HG03520 (cell line): ENCODE measurements around the gene KRTAP23-1.

Source experiments
- ATAC-seq: cut with Tn5 transposase; IDR thresholded peaks from one replicate; pipeline ENCODE4 v1.9.1; 2021; ENCODE audit warnings: mild to moderate bottlenecking, moderate library complexity; ENCODE audit not compliant: unreplicated experiment

The KRTAP23-1 gene, protein sequence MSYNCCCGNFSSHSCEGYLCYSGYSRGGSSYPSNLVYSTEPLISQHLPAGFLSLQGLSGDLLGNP

GRCh38 chr21:30348506-30348905 is at the start of gene KRTAP23-1:
Gene KRTAP23-1 (minus strand): TSS chr21:30348606. CDS start chr21:30348606, 0 bp downstream.
- no peak for ATAC-seq

GRCh38 chr21:30395731-30396130 is 47.3 kb upstream of the KRTAP23-1 start, which contains the start of gene KRTAP13-1:
Gene KRTAP13-1 (plus strand): TSS chr21:30396031. CDS start chr21:30396087, 56 bp downstream.
- ATAC-seq, result no peak

DNA sequence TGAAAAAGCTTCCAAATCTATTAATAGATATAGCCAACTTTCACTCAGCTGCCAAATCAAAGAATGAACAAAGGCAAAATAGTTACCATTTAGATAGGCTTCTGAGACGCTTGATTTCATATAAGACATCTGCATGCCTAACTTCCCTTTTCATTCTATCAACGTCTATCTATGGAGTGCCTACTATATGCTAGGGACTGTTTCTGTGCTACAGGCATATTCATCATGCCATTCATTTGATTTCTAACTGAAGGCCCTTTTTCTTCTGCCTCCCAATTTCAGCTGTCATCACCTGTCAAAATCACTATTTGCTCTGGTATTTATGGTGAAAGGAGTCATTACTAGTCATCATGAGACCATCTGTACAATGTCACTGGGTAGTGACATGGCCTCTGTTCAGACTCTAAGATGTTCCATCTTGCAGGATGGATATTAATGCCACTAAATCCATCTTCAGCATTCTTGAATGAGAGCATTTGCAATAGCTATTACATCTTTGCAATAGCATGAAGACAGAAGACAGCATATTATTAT is 43.2 kb upstream of the KRTAP23-1 start:
- ATAC-seq, result no peak

GRCh38 chr21:30382201-30382600 is 33.8 kb upstream of the KRTAP23-1 start:
- no peak for ATAC-seq

- no peak for ATAC-seq
Observed at GRCh38 chr21:30372139-30372770, 23.8 kb upstream of the KRTAP23-1 start, which contains the start of gene KRTAP13-2. Gene KRTAP13-2 (minus strand): TSS chr21:30372271. CDS start chr21:30372213, 58 bp downstream.

DNA sequence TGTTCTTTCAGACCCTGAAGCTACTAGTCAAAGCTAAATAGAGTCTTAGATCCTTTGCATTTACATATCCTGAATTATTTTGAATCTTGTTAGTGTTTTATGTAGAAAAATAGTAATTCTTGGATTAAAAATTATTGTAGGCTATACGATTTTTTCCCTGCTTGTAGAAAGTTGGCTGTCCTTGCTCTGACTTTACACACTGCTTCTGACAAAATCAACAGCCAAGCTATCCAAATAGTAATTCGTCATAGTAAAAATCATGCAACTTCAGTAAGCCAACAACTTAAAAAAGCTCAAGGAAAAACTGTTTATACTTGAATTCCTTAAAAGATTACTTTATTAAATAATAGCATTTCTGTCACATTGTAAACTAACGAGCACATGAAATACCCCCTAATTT is 7.5 kb upstream of the KRTAP23-1 start:
- no peak for ATAC-seq

DNA sequence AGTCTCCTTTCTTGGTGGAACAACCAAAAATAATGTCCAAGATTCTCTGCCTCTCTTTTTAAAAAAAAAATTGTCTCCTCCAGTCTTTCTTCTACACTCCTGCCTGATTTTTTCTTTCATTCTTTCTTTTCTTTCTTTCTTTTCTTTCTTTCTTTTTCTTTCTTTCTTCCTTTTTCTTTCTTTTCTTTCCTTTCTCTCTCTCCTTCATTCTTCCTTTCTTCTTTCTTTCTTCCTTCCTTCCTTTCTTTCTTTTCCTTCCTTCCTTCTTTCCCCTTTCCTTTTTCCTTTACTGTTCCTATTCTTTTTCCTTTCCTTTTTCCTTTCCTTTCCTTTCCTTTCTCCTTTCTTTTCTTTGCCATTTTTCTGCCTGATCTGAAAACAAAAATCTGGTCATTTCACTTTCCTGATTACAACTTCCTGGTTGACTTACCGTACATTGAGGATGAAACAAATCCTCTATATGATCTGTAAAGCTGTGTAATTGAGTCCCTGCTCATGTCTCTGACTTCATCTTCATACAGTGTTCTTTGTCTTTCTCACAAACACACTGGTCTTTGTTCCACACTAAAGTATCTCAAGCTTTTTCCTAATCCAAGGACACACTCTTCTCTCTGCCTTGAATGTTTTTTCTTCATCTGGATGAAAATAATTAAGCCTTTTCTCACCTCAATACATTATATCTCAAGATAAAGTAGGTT is 6.1 kb upstream of the KRTAP23-1 start:
- ATAC-seq, result no peak

DNA sequence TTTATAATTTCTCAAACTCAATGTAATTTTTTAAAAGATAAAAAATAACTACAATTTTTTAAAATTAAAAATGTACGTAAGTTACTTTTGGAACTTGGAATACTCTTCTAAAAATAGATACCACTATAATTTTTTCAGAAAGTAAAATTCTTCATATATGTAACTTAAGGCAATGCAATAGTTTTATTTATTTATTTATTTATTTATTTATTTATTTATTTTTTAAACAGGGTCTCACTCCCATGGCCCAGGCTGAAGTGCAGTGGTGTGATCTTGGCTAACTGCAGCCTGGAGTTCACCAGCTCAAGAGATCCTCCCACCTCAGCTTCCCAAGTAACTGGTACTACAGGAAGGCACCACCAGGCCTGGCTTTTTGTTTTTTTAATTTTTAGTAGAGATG is 3.1 kb upstream of the KRTAP23-1 start:
- ATAC-seq, result no peak

GRCh38 chr21:30349572-30349971 is 1.2 kb upstream of the KRTAP23-1 start:
- ATAC-seq, result no peak

- no peak for ATAC-seq
Observed at GRCh38 chr21:30345014-30345413, 3.4 kb downstream of the KRTAP23-1 start.

DNA sequence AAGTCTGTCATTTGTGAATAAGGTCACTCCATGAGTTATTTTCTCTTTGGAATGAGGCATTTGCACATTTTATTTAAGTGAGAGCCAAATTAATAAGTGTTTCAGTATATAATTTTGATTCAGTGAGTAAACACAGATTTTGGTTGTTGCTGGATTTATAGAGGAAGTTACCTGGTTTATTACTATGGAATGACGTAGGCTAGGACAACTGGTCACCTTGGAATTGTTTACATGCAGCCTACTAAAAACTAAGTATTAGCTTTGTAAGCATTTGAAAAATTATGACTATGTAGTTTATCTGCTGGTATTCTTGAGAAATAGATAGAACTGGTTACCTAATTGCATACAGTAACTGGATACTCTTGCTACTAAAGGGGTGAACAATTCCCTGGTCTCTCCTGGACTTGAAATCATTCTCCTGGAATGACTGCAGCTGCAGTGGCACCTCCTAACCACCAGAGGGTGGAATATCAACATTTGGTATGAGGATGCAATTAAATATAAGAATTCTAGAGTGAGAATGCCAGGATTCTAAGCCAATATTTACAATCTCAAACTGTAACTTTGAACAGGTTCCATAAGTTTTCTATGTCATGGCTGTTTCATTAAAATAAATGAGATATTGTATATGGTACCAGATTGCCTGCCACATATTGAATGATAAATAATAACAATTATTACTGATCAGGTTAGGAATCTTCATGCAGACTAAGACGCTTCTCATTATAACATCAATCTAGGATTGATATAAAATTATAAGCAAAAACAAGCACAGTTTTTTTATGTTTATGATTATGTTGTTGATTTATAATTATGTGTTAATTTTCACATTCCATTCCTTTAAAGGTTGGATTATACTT is 7.5 kb downstream of the KRTAP23-1 start:
- ATAC-seq, result no peak

GRCh38 chr21:30338717-30339116 is 9.7 kb downstream of the KRTAP23-1 start:
- ATAC-seq, result no peak

DNA sequence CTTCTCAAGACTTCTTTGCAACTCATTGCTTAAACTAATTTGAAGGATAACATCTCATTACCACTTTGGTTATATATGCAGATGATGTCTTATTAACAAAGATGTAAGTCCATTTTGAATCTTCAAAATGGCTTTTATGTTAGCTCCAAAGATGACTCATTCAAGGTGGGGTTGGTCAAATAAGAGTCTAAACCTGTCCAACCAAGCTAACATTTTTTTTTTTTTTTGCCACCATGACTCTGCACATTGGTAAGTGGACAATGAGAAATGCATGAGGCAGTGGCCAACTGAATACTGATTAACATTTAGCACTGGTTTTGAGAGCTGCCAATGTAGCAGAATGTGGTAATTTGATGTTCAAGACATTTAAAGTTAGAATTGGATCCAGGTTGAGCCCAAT is 10.6 kb downstream of the KRTAP23-1 start:
- ATAC-seq, result no peak

- ATAC-seq, result no peak
Observed at GRCh38 chr21:30337276-30337744, 11.1 kb downstream of the KRTAP23-1 start, which contains the start of gene KRTAP27-1. Gene KRTAP27-1 (minus strand): TSS chr21:30337694. CDS start chr21:30337668, 26 bp downstream.

DNA sequence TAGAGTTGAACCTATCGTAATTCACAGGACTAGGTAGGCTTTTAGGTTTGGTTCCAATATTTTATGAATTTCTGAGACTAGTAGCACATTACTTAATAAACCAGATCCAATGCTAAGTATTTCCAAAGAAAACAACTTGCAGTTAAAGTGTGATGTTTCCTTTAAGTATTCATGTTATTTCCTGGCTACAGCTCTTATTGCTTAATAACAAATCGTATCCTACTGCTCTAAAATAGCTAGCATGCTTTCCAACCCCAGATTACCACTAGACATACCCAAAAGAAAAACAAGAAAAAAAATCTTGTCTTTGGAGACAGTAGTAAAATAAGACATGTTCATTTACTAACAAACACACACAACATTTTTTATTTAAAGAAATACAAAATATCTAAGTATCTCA is 11.8 kb downstream of the KRTAP23-1 start:
- no peak for ATAC-seq

- ATAC-seq, result no peak
Observed at GRCh38 chr21:30333736-30334135, 14.7 kb downstream of the KRTAP23-1 start.

GRCh38 chr21:30332681-30333080 is 15.7 kb downstream of the KRTAP23-1 start:
- ATAC-seq, result no peak

GRCh38 chr21:30329203-30329875 is 19.1 kb downstream of the KRTAP23-1 start:
- ATAC-seq, result no peak

GRCh38 chr21:30326390-30326789 is 22.0 kb downstream of the KRTAP23-1 start:
- ATAC-seq, result no peak

GRCh38 chr21:30320215-30320614 is 28.2 kb downstream of the KRTAP23-1 start, which contains the start of gene KRTAP26-1:
Gene KRTAP26-1 (minus strand): TSS chr21:30320315. CDS start chr21:30320035, 280 bp downstream.
- ATAC-seq, result no peak
